ENCODE measurements around the gene CSN2.

DNA sequence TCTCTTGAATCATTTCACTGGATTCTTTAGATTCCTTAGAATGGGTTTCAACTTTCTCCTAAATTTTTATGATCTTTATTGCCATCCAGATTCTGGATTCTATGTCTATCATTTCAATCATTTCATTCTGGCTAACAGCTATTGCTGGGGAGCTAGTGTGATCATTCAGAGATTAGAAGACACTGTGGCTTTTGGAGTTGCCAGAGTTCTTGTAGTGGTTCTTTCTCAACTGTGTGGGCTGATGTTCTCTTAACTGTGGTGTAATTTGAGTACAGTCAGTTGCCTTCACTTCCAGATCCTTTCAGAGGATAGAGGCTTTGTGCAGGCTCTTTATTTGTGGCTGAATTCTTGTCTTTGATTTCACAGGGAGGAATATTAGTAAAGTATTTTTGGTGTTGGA, 12.1 kb upstream of the CSN2 start:
- TF ChIP-seq CTCF (IDR thresholded peaks at IDR 0.05; ENCODE audit: insufficient read depth, low read length) (no peak), POLR2AphosphoS5 (IDR thresholded peaks at IDR 0.05; ENCODE audit: low read depth) (no peak)
